OCI-LY3 (cell line): ENCODE results near the gene RPAP3.

ENCODE experiments used
- H2AFZ ChIP-seq: fragments of 200-600, 300-600 bp; shearing (Covaris generic); 2 replicates; pipeline ENCODE4 v1.6.0; 2014; ENCODE audit warnings: antibody characterized with exemption, low read depth, low read length
- H3K27ac ChIP-seq: fragments of 200-600, 300-600 bp; sonication (generic); 2 replicates; pipeline ENCODE4 v1.5.1; 2014; ENCODE audit warnings: mild to moderate bottlenecking, low read length, moderate library complexity, mixed read lengths
- H3K27me3 ChIP-seq: fragments of 200-600, 300-600 bp; sonication (generic); 2 replicates; pipeline ENCODE4 v1.6.1; 2014; ENCODE audit warnings: low read depth, low read length, mixed read lengths
- H3K36me3 ChIP-seq: fragments of 200-600, 300-600 bp; sonication (generic); replicated peaks from 2 replicates; pipeline ENCODE3; 2014; ENCODE audit warnings: low read depth, low read length, mixed read lengths
- H3K4me1 ChIP-seq: fragments of 300-600, 200-600 bp; sonication (generic); 2 replicates; pipeline ENCODE4 v1.6.1; 2014; ENCODE audit warnings: low read length, mixed read lengths
- H3K4me2 ChIP-seq: fragments of 200-600, 300-600 bp; sonication (generic); 2 replicates; pipeline ENCODE4 v1.6.1; 2014; ENCODE audit warnings: low read length, mixed read lengths
- H3K4me3 ChIP-seq: fragments of 300-600, 200-600 bp; sonication (generic); 2 replicates; pipeline ENCODE4 v1.5.1; 2014; ENCODE audit warnings: antibody characterized with exemption, mild to moderate bottlenecking, low read length, moderate library complexity
- H3K79me2 ChIP-seq: fragments of 300-600, 200-600 bp; shearing (Covaris generic); 2 replicates; pipeline ENCODE4 v1.6.1; 2014; ENCODE audit warnings: mild to moderate bottlenecking, low read length, mixed read lengths
- H3K9ac ChIP-seq: fragments of 300-600, 200-600 bp; shearing (Covaris generic); 2 replicates; pipeline ENCODE4 v1.6.0; 2014; ENCODE audit warnings: mild to moderate bottlenecking, low read length, moderate library complexity
- H3K9me3 ChIP-seq: fragments of 200-600, 300-600 bp; shearing (Covaris generic); 2 replicates; pipeline ENCODE4 v1.6.1; 2014; ENCODE audit warnings: low read length, mixed read lengths; ENCODE audit not compliant: insufficient read depth
- H4K20me1 ChIP-seq: fragments of 200-600, 300-600 bp; sonication (generic); 2 replicates; pipeline ENCODE4 v1.6.1; 2016; ENCODE audit warnings: low read length, mixed read lengths; ENCODE audit not compliant: insufficient read depth
- EZH2phosphoT487 ChIP-seq: fragments of 200-600 bp; shearing (Covaris generic); IDR thresholded peaks from 2 replicates; pipeline ENCODE4 v1.6.1; 2018; ENCODE audit warnings: antibody characterized with exemption, mixed run types, low read depth
- TF ChIP-seq, protein P1 (sequence below): fragments of 200-600, 300-600 bp; sonication (generic); IDR thresholded peaks from 2 replicates; pipeline ENCODE4 v1.5.1; 2014; ENCODE audit warnings: antibody characterized with exemption, low read length, low read depth

The RPAP3 gene

DNA sequence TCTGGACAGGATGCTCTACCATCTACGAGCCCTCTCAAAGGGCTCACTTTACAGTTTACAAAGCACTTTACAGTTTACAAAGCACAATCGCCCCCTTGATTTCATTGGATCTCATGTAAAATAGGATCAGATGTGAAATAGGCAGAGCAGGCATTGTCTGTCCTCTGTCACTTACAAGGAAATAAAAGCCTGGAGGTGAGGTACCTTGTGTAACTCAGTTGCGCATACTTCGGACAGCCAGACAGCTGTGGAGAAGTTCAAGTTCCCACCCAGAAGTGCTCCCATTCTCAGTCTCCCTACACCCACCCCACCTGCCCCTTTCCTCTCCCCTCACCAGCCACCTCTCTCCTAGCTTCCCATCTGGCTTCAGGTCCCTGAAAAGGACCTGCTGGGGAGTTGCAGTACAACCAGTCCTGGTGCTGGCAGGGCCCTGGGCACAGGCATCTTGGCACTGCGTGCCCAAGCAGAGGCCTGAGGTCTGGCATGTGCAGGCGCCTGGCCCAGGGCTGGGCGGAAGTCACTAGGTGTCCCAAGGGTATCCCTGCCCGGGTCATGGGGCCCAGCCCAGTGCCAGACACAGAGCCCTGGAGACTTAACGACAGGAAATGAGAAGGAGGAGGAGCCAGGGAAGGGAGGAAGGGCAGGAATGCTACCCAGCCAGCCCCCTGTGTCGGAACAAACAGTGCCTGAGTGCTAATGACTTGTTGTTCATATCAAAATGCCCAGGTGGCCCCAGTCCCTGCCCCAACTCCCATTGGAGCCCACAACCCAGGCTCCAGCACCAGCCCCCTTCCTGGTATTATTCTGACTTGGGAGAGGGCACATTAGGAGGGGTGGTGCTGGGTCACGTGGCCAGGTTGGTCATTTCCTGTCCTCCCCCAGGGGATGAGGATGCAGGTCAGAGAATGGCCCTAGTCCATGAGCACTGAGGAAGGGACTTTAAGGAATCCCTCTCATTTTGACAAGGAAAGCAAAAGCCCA, 47.5 kb upstream of the RPAP3 start:
- H3K27ac ChIP-seq, result peak overlapping the region; percentile 95; the same call in 1 of the 2 replicates
- peaks cover 64% of the 10 kb centered on the region for H3K4me1 ChIP-seq
- H3K36me3 ChIP-seq, result no peaks in the 10 kb centered on the region
- H3K9me3 ChIP-seq, result no peaks in the 10 kb centered on the region
- H3K79me2 ChIP-seq, result no peaks in the 10 kb centered on the region
- 0 out of 2 replicates have a peak overlapping the region, but pooled peaks have one; percentile 17 for H2AFZ ChIP-seq
- H3K27me3 ChIP-seq, result no peaks in the 10 kb centered on the region; the same call in 1 of the 2 replicates
- peak overlapping the region; percentile 82 for H3K4me2 ChIP-seq
- TF ChIP-seq, protein P1, sequence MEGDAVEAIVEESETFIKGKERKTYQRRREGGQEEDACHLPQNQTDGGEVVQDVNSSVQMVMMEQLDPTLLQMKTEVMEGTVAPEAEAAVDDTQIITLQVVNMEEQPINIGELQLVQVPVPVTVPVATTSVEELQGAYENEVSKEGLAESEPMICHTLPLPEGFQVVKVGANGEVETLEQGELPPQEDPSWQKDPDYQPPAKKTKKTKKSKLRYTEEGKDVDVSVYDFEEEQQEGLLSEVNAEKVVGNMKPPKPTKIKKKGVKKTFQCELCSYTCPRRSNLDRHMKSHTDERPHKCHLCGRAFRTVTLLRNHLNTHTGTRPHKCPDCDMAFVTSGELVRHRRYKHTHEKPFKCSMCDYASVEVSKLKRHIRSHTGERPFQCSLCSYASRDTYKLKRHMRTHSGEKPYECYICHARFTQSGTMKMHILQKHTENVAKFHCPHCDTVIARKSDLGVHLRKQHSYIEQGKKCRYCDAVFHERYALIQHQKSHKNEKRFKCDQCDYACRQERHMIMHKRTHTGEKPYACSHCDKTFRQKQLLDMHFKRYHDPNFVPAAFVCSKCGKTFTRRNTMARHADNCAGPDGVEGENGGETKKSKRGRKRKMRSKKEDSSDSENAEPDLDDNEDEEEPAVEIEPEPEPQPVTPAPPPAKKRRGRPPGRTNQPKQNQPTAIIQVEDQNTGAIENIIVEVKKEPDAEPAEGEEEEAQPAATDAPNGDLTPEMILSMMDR, result no peak
- TF ChIP-seq EZH2phosphoT487, result no peak
- H4K20me1 ChIP-seq, result no peaks in the 10 kb centered on the region
- peak overlapping the region; percentile 14; the same call in 1 of the 2 replicates for H3K4me3 ChIP-seq
- no peak overlapping the region; the same call in 1 of the 2 replicates for H3K9ac ChIP-seq

DNA sequence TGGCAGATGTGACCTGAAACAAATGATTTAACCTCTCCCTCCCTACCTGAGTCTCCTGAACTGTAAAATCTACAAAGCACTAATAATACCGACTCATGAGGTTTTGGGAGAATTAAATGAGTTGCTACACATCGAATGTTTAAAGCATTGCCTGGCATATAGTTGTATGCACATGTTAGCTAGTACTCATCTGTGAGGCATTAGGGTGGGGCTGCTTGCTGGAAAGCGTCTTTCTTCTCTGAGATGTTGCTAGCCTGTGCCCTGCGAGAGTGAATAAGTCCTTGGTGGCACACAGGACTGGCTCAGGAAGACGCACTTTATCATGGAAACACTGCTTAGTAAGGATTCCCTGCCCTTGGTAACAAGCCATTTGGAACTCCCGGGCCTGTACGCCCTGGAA, 46.7 kb upstream of the RPAP3 start:
- Histone ChIP-seq H2AFZ (no peak overlapping the region), H3K9me3 (no peaks in the 10 kb centered on the region), H3K27me3 (no peaks in the 10 kb centered on the region; the same call in 1 of the 2 replicates), H3K4me3 (no peak overlapping the region), H3K4me1 (peaks cover 60% of the 10 kb centered on the region), H4K20me1 (no peaks in the 10 kb centered on the region), H3K36me3 (no peaks in the 10 kb centered on the region), H3K27ac (no peak overlapping the region), H3K4me2 (no peak overlapping the region), H3K79me2 (no peaks in the 10 kb centered on the region), H3K9ac (no peak overlapping the region)
- TF ChIP-seq, protein P1, result no peak
- no peak for TF ChIP-seq EZH2phosphoT487

DNA sequence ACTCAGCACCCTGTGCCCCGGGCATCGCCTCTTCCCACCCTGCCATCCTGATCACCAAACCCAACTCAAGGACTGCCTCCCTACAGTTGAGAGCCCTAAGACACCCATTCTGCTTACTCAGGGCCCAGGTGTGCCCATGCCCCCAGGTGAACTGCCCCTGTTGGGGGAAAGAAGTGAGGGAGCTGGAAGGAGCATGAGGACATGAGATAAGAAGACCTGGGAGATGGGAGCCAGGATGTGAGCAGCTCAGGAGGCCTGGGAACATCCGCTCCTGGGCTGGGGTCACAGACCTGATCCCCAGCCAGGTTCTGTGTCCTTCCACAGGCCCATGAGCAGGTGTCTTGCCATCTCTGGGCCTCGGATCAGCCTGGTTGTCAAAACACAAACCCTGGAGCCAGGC, 46.3 kb upstream of the RPAP3 start:
- Histone ChIP-seq H3K79me2 (no peaks in the 10 kb centered on the region), H2AFZ (no peak overlapping the region), H3K4me2 (no peak overlapping the region), H4K20me1 (no peaks in the 10 kb centered on the region), H3K27me3 (no peaks in the 10 kb centered on the region; the same call in 1 of the 2 replicates), H3K36me3 (no peaks in the 10 kb centered on the region), H3K4me1 (peaks cover 60% of the 10 kb centered on the region), H3K4me3 (no peak overlapping the region), H3K9ac (no peak overlapping the region), H3K27ac (no peak overlapping the region), H3K9me3 (no peaks in the 10 kb centered on the region)
- TF ChIP-seq, protein P1, result no peak
- no peak for TF ChIP-seq EZH2phosphoT487

DNA sequence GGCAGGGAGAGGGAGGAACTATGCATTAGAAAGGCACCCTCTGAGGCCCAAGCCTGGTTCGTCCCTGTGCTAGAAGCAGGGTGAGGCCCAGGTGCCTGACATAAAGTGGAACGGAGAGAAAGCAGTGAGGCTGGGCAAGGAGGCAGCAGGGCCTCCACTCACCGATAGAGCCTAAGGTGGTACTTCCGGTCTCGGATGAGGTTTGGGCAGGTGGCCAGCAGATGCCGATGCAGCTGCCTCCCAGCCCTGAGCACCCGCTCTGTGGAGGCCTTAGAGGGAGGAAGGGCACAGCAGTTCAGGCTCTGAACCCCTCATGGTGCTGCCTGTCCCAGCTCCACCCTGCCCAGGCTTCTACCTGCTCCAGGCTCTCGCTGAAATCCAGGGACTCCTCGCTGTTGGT, 45.7 kb upstream of the RPAP3 start:
- peak overlapping the region; percentile 27 for H3K4me2 ChIP-seq
- H3K4me1 ChIP-seq, result peaks cover 63% of the 10 kb centered on the region
- H3K9ac ChIP-seq, result no peak overlapping the region
- H2AFZ ChIP-seq, result no peak overlapping the region
- no peaks in the 10 kb centered on the region for H4K20me1 ChIP-seq
- H3K27ac ChIP-seq, result peak overlapping the region; percentile 12
- no peaks in the 10 kb centered on the region for H3K9me3 ChIP-seq
- TF ChIP-seq, protein P1, result no peak
- no peak for TF ChIP-seq EZH2phosphoT487
- no peaks in the 10 kb centered on the region for H3K36me3 ChIP-seq
- no peak overlapping the region for H3K4me3 ChIP-seq
- peaks cover under 1% of the 10 kb centered on the region; the same call in 1 of the 2 replicates for H3K27me3 ChIP-seq
- H3K79me2 ChIP-seq, result no peaks in the 10 kb centered on the region
